HG03565 (cell line): ENCODE data around the gene SLC41A3.
A peak's percentile ranks its signal among the peaks of the same experiment; 100 is the strongest.
"Not testable (repeated sequence)": the region's sequence is repeated elsewhere in the genome, so short reads cannot be mapped to it uniquely, and the experiment has no call there.

Source experiments
- ATAC-seq: cut with Tn5 transposase; IDR thresholded peaks from one replicate; pipeline ENCODE4 v1.9.1; 2021; ENCODE audit warnings: mild to moderate bottlenecking, moderate library complexity; ENCODE audit not compliant: unreplicated experiment

Gene SLC41A3

DNA sequence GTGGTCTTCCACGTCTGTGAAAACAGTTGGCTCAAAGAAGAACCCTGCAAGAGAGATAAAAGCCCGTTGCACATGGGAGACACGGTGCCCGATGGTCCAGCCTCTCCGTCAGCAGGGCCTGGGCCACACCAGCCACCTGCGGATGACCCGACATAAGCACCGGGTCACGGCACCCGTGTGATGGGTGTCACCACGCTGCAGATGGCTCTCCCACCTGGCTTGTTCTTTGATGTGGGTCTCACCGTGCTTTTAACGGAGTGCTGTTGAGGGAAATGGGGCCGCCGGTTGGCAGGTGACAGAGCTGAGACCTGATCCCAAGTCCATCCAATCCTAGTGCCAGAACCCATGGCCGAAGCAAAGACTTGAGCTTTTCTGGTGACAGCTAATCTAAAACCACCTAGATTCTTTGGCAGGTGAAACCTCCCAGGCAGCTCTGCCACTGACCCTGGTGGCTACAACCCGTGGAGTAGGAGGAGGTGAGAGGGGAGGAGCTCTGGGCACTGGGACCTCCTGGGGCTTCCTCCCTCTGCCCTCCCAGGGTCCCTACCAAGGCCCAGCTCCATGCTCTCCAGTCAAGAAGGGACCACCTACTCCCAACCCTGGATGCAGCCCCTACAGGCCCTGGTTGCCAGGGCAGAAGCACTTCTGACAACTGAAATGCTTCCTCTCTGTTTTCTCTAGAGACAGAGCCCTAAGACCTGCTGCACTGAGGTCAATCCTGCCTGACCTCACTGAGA, 23.4 kb upstream of the SLC41A3 start:
- no peak for ATAC-seq

DNA sequence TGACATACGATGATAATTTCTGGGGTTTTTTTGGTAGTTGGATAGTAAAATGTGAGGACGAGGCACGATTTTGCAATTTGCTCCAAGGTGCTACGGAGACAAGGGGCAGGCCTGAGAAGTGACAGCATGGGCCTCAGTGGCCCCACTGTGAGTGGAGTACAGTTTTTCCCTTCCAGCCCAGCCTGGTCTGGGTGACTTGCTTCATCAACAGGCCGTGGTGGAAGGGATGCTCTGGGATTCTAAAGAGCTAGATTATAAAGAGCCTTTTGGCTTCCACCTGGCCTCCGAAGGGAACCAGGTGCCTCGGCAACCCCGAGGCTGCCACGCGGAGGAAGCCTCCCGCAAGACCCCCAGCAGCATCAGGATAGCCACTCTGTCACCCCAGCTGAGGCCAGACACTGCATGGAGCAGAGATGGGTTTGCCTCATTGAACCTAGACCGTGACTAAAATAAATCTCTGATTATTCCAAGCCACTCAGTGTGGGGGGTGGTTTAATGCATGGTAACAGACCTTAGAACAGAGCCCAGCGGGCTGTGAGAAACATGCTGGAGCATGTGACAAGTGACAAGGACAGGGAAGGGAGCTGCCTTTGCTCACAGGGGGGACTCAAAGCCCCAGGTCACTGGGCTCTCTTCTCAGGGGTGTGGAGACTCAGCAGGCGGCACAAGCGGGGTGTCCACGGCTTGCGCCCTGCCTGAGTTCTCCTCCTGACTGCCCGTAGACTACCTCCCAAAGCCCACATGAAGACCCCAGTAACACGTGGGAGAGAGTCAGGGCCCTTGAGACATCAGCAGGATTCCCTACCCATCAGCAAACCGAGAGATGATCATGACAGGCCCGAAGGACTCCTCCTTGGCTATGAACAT, 22.6 kb upstream of the SLC41A3 start:
- ATAC-seq, result no peak

DNA sequence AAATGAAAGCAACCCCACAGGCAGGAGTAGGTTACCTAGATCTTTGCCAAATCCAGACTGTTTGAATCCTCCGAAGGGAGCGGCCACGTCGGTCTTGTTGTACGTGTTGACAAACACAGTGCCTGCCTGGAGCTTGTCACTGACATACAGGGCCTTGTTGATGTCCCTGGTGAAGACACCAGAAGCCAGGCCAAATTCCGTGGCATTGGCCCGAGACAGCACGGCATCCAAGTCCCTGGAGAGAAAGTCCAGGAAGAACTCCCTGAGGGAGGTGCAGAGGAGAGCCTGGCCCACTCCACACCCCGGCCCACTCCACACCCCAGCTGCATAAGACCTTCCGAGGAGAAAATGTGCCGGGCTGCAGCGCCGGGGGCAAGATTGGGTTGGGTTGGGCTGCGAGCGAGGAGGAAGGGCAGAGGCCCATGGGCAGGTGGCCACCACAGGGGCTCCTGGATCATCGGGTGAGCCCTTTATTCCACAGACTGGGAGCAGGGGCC, 21.8 kb upstream of the SLC41A3 start:
- no peak for ATAC-seq

DNA sequence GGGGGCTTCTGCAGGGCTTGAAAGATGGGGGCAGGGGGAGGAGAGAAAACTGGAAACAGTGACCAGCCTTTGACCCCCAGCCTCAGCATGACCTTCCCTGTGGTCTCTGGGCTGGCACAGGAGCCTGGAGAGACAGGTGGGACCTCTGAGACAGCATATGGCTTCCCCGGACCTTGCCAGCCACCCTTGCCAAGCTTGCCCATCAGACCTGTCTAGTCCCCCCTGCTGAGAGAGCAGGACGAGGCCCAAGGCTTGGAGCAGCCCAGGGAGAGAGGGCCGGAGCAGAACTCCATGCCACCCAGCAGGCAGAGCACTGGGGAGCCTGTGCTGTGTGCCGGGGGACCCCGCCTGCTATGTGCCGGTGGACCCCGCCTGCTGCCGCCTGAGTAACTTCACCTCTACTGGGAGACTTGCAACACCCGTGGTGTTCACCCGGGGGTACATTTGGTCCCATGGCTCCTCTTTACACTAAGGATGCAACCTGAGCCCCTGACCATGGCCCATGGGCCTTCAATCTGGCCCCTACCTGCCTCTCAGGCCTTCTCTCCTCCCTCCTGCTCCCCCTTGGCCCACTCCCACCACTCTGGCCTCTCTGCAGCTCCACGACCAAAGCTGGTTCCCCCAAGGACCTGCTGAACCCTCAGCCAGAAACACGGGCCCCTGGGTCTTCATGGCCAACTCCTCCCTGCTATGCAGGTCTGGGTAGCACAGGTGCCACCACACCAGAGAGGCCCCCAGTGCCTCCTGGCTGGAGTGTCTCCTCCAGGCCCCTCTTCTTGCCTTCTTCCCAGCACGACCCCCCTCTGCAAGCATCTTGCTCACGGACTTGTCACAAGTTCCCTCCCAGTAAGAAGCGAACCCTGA, 21.1 kb upstream of the SLC41A3 start:
- no peak for ATAC-seq

DNA sequence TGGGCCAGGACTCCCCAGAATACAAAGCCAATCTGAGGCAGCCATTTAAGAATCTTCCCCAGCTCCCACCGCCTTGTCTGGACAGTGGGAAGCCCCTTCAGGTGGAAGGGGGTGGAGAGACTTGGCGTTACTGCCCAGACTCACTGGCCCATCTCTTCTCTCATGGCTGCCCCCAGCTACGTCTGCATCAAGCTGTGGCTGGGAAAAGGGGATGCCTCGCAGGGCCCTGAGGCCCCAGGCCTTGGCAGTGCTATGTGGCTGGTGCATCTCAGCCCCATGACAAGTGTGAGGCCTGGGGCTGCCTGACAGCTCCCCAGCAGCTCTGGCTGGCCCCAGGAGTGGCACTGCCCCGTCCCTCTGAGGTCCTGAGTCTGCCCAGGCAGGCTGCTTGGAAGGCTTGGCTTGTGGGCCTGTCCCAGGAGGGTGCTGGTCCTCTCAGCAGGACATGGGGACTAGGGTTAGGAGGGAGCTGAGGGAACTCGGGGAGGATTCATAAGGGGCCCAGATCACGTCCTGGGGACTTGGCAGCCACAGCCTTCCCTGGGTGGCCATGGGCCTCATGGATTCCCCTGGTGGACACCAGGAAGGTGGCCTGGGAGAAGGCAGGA, 20.2 kb upstream of the SLC41A3 start:
- ATAC-seq, result no peak

DNA sequence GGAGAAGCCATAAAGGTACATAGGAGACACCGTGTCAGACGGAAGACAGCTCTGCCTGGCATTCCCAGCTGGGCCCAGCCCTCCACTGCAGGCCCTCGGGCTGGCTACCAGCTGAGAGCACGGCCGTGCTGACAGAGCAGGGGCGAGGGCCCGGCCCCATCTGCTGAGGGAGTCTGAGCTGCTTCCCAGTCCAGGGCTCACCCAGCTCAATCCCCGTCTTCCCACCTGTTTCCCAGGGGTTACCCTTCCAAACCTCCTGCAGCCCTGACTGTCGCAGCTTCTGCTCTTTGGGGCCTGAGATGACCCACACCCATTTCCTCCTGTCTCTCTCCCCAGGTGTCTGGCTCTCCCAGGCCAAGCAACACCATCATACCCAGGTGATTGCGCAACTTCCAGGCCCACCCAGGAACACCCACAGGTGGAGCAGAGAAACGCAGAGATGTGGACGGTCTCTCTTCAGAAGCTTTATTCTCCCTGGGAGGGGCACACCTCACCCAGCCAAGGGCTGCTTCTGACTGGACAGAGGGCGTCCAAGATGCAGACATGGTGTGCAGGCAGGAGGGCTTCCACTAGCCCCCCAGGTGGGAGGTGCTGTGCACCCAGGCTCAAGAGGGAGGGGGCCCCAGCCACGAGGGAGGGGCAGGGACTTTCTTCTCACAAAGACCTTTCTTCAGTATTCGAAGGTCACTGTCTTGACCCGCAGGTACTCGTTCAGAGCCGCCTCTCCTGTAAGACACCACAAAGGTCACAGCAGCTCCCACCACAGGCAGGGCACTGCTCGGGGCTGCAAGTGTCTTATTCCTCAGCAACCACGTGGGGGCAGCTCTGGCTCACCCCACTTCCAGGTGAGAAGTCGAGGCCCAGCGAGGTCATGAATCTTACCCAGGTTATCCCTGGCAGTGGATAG, 19.4 kb upstream of the SLC41A3 start:
- ATAC-seq, result no peak

DNA sequence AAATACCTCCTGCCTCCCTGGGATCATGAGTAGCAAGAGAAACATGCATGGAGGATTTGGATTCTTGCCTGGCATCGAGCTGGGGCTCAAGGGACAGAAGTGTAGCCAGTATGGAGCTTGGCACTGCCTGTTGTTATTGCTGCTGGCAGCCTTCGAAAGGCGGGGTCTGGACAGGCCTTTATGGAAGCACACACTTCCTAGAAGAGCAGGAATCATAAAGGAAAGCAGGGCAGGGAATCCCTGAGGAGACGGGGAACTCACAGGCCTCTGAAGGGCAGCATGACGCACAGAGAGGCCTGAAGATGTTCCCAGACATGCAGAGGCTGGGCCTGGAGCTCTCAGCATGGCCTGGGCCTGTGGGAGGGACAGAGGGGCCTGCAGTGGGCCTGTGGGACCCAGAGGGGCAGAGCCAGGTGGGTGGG, 18.6 kb upstream of the SLC41A3 start:
- no peak for ATAC-seq

DNA sequence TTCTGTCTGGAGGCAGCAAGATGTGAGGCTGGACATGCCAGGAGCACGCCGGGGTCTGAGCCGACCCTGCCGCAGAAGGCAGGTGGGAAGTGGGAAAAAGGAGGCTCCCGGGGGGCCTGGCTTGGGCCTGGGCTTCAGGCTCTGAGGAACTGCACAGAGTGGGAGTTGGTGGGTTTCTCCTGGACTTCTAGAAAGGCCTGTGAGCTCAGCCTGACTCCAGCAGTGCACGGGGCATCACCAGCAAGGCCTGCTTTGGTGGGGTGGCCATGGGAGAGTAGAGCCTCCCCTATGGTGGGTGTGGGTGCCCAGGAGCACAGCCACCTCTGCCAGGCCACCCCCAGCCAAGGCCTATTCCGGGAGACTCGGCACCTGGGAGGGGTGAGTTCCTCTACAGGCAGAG, 18.1 kb upstream of the SLC41A3 start:
- ATAC-seq, result no peak

DNA sequence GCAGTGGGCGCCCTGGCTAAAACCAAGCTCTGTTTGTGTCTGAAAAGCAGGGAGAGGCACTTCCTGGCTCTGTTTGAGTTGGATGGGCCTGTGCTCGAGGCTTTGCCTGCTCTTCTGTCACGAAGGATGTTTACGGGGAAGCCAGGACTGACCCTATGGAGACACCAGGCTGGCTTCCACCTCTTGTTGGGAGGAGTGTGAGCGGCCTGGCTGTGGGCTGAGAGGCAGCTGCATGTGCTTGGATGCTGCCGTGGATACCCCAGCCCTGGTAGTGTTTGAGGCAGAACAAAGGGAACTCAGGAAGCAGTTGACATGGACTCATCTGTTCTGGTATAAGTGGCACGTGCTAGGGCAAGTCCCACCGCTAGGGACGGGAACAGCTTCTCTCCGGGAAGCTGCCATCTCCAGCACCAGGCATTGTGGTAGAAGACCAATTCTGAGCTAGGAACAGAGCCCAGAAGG, 17.6 kb upstream of the SLC41A3 start:
- ATAC-seq, result no peak

DNA sequence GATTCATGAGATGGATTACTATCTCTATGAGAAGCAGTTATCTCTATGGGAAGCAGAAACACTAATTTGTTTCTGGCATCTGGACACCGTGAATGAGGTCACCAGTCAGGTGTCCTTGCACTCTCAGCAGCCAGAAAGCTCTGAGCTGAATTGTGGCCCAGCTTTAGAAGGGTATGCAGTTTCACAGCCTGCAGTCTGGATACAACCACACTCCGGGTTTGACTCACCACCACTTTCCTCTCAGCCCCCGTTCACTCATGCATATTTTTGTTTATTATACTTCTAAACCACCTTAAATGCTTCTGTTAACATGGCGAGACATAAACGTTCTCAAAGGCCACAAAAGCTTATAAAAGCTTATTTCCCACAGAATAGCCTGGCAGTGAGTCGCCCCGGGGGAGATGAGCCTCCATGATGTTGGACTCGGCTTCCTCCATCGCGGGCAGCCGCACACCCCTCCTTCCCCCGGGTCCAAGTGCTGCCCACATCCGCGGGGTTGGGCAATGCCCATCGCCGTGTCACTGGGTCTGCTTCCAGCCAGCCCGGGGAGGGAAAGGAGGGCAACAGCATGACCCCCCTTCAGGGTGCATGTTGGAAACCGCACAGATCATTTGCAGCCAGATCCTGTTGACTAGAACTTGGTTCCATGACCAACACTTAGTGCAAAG, 16.8 kb upstream of the SLC41A3 start:
- ATAC-seq, result peak; percentile 76

DNA sequence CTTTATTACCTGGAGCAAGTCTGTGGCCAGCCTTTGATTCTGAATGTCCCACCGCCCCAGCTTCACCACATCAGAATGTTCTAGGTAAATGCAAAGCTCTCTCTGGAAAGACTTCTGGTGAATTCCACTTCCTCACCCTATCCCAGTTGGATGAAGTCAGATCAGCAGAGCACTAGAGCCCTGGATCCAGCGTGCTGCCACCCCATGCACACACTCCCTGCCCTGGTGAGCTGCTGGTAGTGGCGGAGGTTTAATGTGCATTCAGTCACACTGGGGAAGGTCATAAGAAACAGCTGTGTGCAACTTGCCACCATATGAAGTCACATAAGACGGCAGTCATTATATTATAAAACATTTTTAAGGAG, 16.3 kb upstream of the SLC41A3 start:
- ATAC-seq, result no peak

DNA sequence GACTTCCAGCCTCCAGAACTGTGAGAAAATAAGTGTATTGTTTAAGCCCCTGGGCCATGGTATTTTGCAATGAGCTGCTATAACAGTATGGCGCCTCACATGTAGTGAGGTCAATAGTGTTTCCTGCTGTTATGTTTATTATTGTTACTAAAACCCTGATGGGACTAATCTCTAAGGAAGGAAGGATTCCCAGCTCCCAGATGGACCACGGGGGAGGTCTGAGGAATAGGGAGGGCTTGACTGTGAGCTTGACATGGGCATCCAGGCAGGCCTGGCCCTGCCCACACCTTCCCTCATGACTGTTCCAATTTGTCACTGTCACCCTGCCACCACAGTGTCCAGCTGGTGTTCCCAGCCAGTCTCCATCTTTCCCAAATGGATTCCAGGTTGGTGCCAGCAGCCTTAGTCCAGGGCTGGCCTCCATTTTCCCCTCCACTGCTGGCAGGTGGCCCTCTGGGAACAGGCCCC, 14.5 kb upstream of the SLC41A3 start:
- ATAC-seq, result no peak

DNA sequence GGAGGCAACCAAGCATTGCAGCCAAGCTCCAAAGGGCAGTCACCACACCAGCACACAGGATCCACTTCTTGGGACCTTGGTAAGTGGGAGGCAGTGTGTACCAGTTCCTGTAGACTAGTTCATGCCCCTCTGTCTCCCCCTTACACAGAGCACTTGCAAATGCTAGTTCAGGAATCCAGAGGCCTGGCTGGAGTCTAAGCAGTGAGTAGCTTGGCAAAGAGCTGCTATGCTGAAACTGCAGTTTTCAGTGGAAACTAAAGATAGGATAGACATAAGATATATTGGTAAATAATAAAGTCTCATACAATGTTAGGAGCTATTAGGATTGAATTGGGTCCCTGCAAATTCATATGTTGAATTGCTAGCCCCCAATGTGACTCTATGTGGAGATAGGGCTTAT, 13.9 kb upstream of the SLC41A3 start:
- ATAC-seq, result no peak

DNA sequence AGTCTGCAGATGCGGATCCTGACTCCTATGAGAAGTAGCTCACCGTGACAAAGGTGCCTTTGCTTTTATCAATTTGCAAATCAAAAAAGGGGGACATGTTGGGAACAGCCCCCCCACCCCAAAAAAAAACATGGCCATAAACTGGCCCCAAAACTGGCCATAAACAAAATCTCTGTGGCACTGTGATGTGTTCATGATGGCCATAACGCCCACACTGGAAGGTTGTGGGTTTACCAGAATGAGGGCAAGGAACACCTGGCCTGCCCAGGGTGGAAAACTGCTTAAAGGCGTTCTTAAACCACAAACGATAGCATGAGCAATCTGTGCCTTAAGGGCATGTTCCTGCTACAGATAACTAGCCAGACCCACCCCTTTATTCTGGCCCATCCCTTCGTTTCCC, 12.3 kb upstream of the SLC41A3 start:
- ATAC-seq, result not testable (repeated sequence)

DNA sequence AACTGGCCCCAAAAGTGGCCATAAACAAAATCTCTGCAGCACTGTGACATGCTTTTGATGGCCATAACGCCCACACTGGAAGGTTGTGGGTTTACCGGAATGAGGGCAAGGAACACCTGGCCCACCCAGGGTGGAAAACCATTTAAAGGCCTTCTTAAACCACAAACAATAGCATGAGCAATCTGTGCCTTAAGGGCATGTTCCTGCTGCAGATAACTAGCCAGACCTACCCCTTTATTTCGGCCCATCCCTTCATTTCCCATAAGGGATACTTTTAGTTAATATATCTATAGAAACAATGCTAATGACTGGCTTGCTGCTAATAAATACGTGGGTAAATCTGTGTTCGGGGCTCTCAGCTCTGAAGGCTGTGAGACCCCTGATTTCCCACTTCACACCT, 8.2 kb upstream of the SLC41A3 start:
- not testable (repeated sequence) for ATAC-seq

DNA sequence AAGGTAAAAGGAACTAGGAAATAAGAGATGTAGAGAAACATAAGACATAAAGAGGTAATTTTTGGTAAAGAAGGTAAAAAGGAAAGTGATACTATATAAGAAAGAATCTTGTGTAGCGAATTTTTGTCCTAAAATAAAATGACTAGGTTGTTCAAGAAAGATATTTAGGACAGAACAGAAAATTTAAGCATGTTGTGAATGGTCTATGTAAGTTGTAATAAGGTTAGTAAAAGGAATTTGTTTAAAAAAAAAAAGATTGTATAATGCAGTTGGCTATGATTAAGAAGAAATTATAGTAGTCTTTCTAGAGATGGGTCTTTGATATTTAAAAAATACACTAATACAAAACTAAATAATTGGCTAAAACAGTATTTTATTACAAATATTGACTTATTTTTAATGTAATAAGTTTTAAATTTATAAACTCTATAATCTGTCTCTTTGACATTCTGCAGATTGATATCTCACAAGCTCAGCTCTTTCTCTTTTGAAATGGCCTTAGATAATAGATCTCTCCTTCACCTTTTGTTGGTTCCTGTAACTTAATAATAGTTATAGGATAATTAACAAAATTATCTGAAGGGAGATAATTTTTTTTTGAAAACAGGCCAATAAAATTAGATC, 3.7 kb upstream of the SLC41A3 start:
- no peak for ATAC-seq

DNA sequence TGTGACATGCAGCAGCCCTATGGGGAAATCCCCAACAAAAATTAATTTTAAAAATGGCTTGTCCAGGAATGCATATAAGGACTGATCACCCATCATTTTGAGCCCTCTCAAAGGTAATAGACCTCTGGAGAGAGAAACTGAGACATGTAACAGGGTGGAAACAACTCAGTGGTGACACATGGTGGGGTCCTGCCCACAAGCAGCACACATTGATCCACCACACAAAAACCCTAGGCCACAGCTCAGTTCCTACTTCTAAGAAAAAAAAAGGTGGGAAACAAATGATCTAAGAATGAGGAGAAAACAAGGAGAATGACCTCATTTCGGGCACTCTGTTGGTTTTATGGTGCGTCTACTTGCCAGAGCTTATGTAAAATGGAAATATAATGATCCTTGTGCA, 1.9 kb upstream of the SLC41A3 start:
- ATAC-seq, result no peak

DNA sequence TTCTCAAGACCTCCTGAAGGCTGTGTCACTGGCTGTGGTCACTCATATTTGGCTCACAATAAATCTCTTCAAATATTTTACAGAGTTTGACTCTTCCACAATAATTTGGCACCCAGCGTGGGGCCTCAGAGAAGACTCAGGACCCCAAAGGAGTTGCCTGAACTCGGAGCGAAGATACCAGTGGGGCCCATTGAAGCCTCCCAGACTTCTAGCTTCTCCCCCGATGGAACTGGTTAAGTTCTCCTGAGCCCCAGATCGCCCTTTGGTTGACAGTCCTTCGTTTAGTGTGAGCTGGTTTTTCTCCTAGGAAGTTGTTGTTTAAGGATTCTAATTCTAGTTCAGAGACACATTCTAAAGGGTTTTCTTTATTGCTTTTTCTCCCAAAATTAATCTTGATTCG, 1.4 kb upstream of the SLC41A3 start:
- ATAC-seq, result no peak

DNA sequence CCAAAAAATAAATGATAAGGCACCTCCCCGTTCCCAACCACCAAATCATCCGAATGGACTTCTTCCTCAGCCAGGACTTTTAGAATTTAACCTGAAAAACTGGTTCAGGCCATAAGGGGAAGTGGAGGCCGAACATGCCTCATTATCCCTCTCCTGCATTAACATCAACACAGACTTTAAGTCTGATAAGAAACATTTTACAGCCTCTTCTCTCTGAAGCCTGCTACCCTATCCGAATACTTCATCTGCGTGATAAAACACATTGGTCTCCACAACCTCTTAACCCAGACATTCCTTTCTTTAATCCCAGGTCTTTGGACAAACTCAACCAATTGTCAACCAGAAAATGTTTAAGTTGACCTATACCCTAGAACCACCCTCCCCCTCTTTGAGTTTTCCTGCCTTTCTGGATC, 850 bp upstream of the SLC41A3 start:
- no peak for ATAC-seq
